Activated CD8-positive, alpha-beta T cell treated with anti-CD3 and anti-CD28 coated beads, Interleukin-2, amount 10 ng/mL, durations not matched to agents 7 days and 5 days (primary cell): ENCODE measurements around the gene DENND11. TPM values are rescaled to one million over a fixed set of nuclear protein-coding genes. Genes with fewer than 3 reads are reported as not detected.
"Not testable (repeated sequence)": the region's sequence is repeated elsewhere in the genome, so short reads cannot be mapped to it uniquely, and the experiment has no call there.

Source experiments
- ATAC-seq: fragments of 150-1000 bp; cut with Tn5 transposase; one replicate; pipeline ENCODE4 v1.10.0; 2021; ENCODE audit warnings: moderate library complexity
- CTCF ChIA-PET: fragments of 350-600 bp; sonication (Branson Sonifier 250); formaldehyde crosslinking; loops from one replicate; lab custom pipeline; 2021; ENCODE audit warnings: antibody characterized with exemption; lab: Charles Lee
- POLR2A ChIA-PET: fragments of 350-600 bp; sonication (Branson Sonifier 250); formaldehyde crosslinking; loops from one replicate; lab custom pipeline; 2021; ENCODE audit warnings: antibody characterized with exemption; lab: Charles Lee
- DNase-seq: peaks from one replicate; pipeline ENCODE4 v3.0.0-alpha.2; 2020
- H3K27ac Mint-ChIP-seq: one replicate; pipeline ENCODE4 v1.8.0; 2021; ENCODE audit warnings: mild to moderate bottlenecking, mixed read lengths
- H3K27me3 Mint-ChIP-seq: one replicate; pipeline ENCODE4 v1.8.0; 2021; ENCODE audit warnings: low read depth, mixed read lengths
- H3K36me3 Mint-ChIP-seq: one replicate; pipeline ENCODE4 v1.8.0; 2021; ENCODE audit warnings: low read depth, mixed read lengths
- H3K4me1 Mint-ChIP-seq: one replicate; pipeline ENCODE4 v1.8.0; 2021; ENCODE audit warnings: low read depth, mixed read lengths
- H3K4me3 Mint-ChIP-seq: one replicate; pipeline ENCODE4 v1.8.0; 2021; ENCODE audit warnings: mild to moderate bottlenecking, mixed read lengths
- H3K9me3 Mint-ChIP-seq: one replicate; pipeline ENCODE4 v1.8.0; 2022; ENCODE audit warnings: mixed read lengths; ENCODE audit not compliant: insufficient read depth
- total RNA-seq, 2 experiments: library from RNA; stranded (reverse); gene quantifications; one replicate each; pipeline ENCODE4 v1.2.3, GENCODE V29; 2021

Gene DENND11
- total RNA-seq, 2 experiments from 2014 or later, result 22.9 to 23.3 TPM

- no peak overlapping the region for H3K4me3 Mint-ChIP-seq
- H3K27ac Mint-ChIP-seq, result no peak overlapping the region
- ATAC-seq (no peak), DNase-seq (no peak)
- ChIA-PET CTCF (interaction anchor here (1.7 to 6.5 kb wide), 2 partner anchors 40 to 43 kb away, joined by 6 to 45 read pairs; partner anchors contain the start of gene SSBP1), POLR2A (interaction anchor here (2.3 kb wide), 1 partner anchor 40 kb away, joined by 7 read pairs; no protein-coding TSS in a partner anchor)
- H3K4me1 Mint-ChIP-seq, result peaks cover 33% of the 10 kb centered on the region
- no peaks in the 10 kb centered on the region for H3K9me3 Mint-ChIP-seq
- peaks cover 17% of the 10 kb centered on the region for H3K36me3 Mint-ChIP-seq
- peaks cover 2% of the 10 kb centered on the region for H3K27me3 Mint-ChIP-seq
Observed at GRCh38 chr7:141697211-141697871, 4.6 kb downstream of the DENND11 start.

DNA sequence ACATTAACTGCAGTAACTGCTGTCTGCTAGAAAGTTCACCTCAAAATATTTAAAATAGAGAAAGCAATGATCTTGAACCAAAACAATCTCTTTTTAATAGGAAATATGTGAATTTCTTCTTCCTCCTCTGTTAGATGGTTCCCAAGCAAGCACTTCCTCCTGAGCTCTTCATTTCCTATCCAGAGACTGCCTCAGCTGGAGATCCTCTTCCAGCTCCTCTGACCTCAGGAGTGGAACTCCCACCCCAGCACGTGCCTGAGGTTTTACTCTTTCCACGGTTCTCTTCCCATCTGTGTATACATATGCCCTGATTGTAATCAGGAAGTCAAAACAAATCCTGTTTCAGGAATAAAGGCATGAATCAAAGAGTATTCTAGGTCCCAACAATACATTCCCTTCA lies 5.6 kb downstream of the DENND11 start:
- Mint-ChIP-seq H3K4me1 (peaks cover 32% of the 10 kb centered on the region), H3K36me3 (peaks cover 17% of the 10 kb centered on the region), H3K4me3 (no peak overlapping the region), H3K27me3 (peaks cover 2% of the 10 kb centered on the region), H3K27ac (no peak overlapping the region), H3K9me3 (no peaks in the 10 kb centered on the region)
- DNase-seq (no peak), ATAC-seq (no peak)
- ChIA-PET CTCF (interaction anchor here (1.6 to 1.7 kb wide), 2 partner anchors 42 kb away, joined by 6 to 8 read pairs; partner anchors contain the start of gene SSBP1), POLR2A (interaction anchor here (1.1 kb wide), 1 partner anchor 25 kb away, joined by 3 read pairs; no protein-coding TSS in a partner anchor)

- CTCF ChIA-PET, result interaction anchor here (1.6 to 1.7 kb wide), 2 partner anchors 41 to 42 kb away, joined by 6 to 8 read pairs; partner anchors contain the start of gene SSBP1
- Mint-ChIP-seq H3K4me3 (no peak overlapping the region), H3K36me3 (peaks cover 17% of the 10 kb centered on the region), H3K27me3 (peaks cover 2% of the 10 kb centered on the region), H3K27ac (no peak overlapping the region), H3K9me3 (no peaks in the 10 kb centered on the region), H3K4me1 (peaks cover 30% of the 10 kb centered on the region)
- DNase-seq, result no peak
- no peak for ATAC-seq
- POLR2A ChIA-PET, result interaction anchor here (1.1 kb wide), 1 partner anchor 25 kb away, joined by 3 read pairs; no protein-coding TSS in a partner anchor
Observed at GRCh38 chr7:141695803-141696289, 6.1 kb downstream of the DENND11 start.

DNA sequence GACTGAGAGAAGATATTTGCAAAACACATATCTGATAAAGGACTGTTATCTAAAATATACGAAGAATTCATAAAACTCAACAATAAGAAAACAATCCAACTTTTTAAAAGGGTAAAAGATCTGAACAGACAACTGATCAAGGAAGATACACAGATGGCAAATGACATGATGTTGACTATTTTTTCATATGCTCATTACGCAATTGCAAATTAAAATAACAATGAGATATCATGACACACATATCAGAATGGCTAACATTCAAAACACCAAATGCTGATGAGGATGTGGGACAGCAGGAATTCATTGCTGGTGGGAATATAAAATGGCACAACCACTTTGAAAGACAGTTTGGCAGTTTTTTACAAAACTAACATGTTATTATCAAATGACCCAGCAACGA lies 8.9 kb downstream of the DENND11 start:
- POLR2A ChIA-PET, result no interaction called here
- H3K36me3 Mint-ChIP-seq, result peaks cover 8% of the 10 kb centered on the region
- CTCF ChIA-PET, result interaction anchor here (1.0 to 2.1 kb wide), 3 partner anchors 10 to 45 kb away, joined by 3 to 5 read pairs (median 4); partner anchors contain the start of gene SSBP1
- H3K4me1 Mint-ChIP-seq, result peaks cover 5% of the 10 kb centered on the region
- no peak overlapping the region for H3K27ac Mint-ChIP-seq
- no peak overlapping the region for H3K4me3 Mint-ChIP-seq
- no peaks in the 10 kb centered on the region for H3K9me3 Mint-ChIP-seq
- H3K27me3 Mint-ChIP-seq, result no peaks in the 10 kb centered on the region
- ATAC-seq (no peak), DNase-seq (no peak)

GRCh38 chr7:141691961-141692360 lies 10.0 kb downstream of the DENND11 start:
- Mint-ChIP-seq H3K27me3 (no peaks in the 10 kb centered on the region), H3K4me3 (no peak overlapping the region), H3K4me1 (peaks cover 7% of the 10 kb centered on the region), H3K27ac (no peak overlapping the region), H3K9me3 (no peaks in the 10 kb centered on the region), H3K36me3 (peaks cover 11% of the 10 kb centered on the region)
- ChIA-PET POLR2A (no interaction called here), CTCF (interaction anchor here (2.1 kb wide), 1 partner anchor 46 kb away, joined by 5 read pairs; the partner anchor contains the start of gene SSBP1)
- no peak for ATAC-seq
- DNase-seq, result no peak

DNA sequence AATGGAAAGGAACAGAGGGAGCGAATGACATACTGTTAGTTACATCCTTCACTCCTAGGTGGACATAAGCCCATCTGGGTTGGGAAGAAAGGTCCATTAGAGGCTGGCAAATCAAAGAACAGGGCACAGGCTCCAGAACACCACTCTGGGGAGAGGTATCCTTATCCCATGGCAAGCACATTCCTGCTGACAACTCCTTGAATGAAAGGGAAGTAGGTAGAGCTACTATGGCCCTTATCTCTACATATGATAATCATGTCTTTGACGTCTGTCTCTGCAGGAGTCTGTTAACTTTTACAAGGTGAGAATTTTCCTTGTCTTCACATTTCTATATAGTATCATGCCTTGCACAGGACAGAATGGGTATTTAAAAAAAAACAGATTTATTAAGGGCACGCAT lies 10.4 kb downstream of the DENND11 start:
- ATAC-seq (no peak), DNase-seq (no peak)
- Mint-ChIP-seq H3K27ac (no peak overlapping the region), H3K4me3 (no peak overlapping the region), H3K9me3 (no peaks in the 10 kb centered on the region), H3K27me3 (no peaks in the 10 kb centered on the region), H3K36me3 (peaks cover 14% of the 10 kb centered on the region), H3K4me1 (peaks cover 9% of the 10 kb centered on the region)
- ChIA-PET CTCF (interaction anchor here (2.1 kb wide), 1 partner anchor 46 kb away, joined by 5 read pairs; the partner anchor contains the start of gene SSBP1), POLR2A (no interaction called here)

DNA sequence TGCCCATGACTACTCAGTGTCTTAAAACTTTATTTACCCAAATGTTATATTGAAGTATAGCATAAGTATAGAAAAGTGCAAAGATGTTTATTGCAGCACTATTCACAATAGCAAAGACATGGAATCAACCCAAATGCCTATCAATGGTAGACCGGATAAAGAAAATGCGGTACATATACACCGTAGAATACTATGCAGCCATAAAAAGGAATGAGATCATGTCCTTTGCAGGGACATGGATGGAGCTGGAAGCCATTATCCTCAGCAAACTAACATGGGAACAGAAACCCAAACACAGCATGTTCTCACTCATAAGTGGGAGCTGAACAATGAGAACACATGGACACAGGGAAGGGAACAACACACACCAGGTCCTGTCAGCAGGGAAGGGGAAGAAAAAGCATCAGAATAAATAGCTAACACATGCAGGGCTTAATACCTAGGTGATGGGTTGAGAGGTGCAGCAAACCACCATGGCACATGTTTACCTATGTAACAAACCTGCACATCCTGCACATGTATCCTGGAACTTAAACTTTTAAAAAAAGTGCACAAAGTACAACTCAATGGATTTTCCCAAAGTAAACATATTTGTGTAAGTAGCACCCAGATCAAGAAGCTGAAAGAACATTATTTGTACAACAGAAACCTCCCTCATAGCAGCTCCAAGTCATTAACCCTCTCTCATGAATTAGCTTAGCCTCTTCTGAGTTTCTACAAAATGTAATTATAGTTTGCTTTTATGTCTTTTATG lies 12.7 kb downstream of the DENND11 start:
- not testable (repeated sequence) for H3K4me3 Mint-ChIP-seq, DNase-seq, H3K9me3 Mint-ChIP-seq, ATAC-seq, H3K27me3 Mint-ChIP-seq, H3K27ac Mint-ChIP-seq
- ChIA-PET POLR2A (interaction anchor here (0.6 to 1.4 kb wide), 4 partner anchors 8 to 138 kb away, joined by 3 to 5 read pairs (median 4); partner anchors contain the start of genes AGK and SSBP1), CTCF (interaction anchor here (1.3 to 2.7 kb wide), 4 partner anchors 15 to 96 kb away, joined by 3 to 8 read pairs (median 5); partner anchors contain the start of genes SSBP1 and WEE2)
- H3K36me3 Mint-ChIP-seq, result peaks cover 20% of the 10 kb centered on the region
- peaks cover 14% of the 10 kb centered on the region for H3K4me1 Mint-ChIP-seq

DNA sequence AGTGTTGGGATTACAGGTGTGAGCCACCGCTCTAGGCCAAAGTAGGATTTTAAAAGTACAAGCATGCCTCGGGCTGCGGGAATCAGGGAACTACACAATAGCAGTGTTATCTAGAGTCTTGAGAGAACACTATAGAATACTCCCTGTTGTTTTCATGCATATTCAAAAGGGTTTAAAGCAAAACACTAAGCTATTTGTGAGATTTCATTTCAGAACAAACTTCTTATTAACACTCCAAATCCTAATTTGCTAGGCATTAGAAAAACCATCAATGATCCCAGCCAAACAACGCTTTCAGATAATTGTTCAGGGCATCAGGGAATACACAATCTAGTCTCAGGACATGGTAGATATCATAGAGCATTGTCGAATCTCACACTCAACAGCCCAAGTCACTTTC lies 13.9 kb downstream of the DENND11 start:
- peaks cover 23% of the 10 kb centered on the region for H3K36me3 Mint-ChIP-seq
- CTCF ChIA-PET, result interaction anchor here (1.3 to 2.7 kb wide), 3 partner anchors 21 to 98 kb away, joined by 3 to 8 read pairs (median 7); partner anchors contain the start of genes SSBP1 and WEE2
- no peaks in the 10 kb centered on the region for H3K27me3 Mint-ChIP-seq
- H3K9me3 Mint-ChIP-seq, result no peaks in the 10 kb centered on the region
- DNase-seq, result no peak
- POLR2A ChIA-PET, result no interaction called here
- H3K27ac Mint-ChIP-seq, result no peak overlapping the region
- H3K4me3 Mint-ChIP-seq, result no peak overlapping the region
- peaks cover 14% of the 10 kb centered on the region for H3K4me1 Mint-ChIP-seq
- ATAC-seq, result no peak

DNA sequence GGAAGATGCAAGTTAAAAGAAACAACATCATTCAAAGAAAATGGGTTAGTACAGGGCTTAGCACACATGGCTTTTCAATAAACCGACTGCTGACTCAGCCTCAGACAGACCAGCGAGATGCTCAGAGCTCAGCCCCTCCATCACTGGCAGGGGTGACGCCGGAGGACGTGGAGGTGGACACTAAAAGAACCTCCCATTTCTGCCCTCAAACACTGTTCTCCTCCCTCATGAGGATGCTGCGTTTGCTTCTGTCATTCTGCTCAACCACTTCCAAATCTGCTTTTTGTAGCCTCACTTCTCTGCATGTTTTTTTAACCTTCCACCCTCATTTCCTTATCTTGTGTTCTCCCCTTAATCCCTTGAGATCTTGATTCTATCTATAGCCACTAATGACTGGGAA lies 15.3 kb downstream of the DENND11 start:
- ATAC-seq, result no peak
- POLR2A ChIA-PET, result interaction anchor here (2.4 kb wide), 1 partner anchor 14 kb away, joined by 8 read pairs; no protein-coding TSS in a partner anchor
- Mint-ChIP-seq H3K36me3 (peaks cover 31% of the 10 kb centered on the region), H3K4me1 (peaks cover 14% of the 10 kb centered on the region), H3K27me3 (no peaks in the 10 kb centered on the region), H3K27ac (no peak overlapping the region), H3K4me3 (no peak overlapping the region), H3K9me3 (no peaks in the 10 kb centered on the region)
- DNase-seq, result no peak
- CTCF ChIA-PET, result interaction anchor here (1.1 to 1.6 kb wide), 4 partner anchors 14 to 35 kb away, joined by 3 to 4 read pairs (median 4); no protein-coding TSS in a partner anchor

DNA sequence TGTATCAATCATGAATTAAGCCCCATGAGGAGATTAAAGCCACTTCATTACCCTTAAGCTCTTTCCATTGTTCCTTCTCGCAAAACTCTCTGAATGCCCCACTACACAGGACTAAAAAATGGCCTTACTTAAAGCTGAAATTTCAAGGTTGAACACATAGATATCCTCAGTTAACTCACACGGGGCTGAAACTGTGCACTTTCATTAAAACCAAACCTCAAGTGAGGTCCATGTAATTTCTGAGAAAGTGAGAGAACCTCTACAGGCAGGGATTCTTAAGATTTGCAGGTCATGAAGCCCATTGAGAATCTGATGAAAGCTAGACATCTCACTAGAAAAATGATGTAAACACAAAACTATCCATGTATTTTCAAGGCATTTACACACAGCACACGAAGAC lies 15.9 kb downstream of the DENND11 start:
- ATAC-seq (no peak), DNase-seq (no peak)
- ChIA-PET CTCF (interaction anchor here (0.9 to 1.6 kb wide), 4 partner anchors 15 to 52 kb away, joined by 3 to 4 read pairs (median 4); partner anchors contain the start of gene SSBP1), POLR2A (interaction anchor here (2.4 kb wide), 1 partner anchor 15 kb away, joined by 8 read pairs; no protein-coding TSS in a partner anchor)
- Mint-ChIP-seq H3K36me3 (peaks cover 37% of the 10 kb centered on the region), H3K9me3 (no peaks in the 10 kb centered on the region), H3K4me1 (peaks cover 14% of the 10 kb centered on the region), H3K27me3 (no peaks in the 10 kb centered on the region), H3K4me3 (no peak overlapping the region), H3K27ac (no peak overlapping the region)
